ENCODE measurements around the gene TRPT1.

DNA sequence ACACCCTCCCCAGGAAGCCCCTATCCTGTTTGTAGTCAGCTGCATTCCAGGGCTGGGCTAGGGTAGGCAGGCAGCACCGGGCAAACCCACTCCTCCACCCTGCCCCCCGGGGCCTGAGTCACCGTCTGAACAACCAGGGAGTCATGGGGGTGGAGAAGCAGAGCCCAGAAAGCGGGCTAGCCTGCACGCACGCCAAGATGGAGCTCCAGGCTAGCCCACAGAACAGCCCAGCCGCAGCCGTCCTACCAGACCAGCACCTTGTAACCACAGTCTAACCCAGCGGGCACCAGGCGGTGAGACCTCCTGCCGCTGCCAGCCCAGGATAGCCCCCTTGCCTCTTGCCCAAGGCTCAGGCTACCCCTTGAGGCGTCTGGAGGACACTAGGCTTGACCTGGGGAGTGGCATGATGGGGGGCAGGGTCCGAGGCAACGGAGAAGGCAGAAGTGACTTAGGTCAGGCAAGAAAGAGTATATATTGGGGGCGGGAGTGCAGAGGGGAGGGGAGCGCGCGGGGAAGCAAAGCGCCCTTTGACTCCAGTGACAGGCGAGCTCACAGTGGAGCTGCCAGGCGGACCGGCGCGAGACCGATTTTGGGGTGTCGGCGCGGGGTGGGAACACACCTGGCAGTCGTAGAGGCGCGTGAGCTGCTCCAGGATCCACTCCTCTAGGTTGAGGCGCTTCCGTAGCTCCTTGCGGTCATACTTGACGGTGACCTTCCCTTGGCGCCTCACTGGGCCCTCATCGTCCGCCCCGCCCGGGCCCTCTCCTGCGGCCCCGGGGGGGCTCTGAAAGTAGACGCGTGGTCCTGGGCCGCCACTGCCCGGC lies 20.0 kb upstream of the TRPT1 start:
- no peak for TF ChIP-seq CTCF (IDR thresholded peaks at IDR 0.05)
- TF ChIP-seq POLR2AphosphoS5 (IDR thresholded peaks at IDR 0.05; ENCODE audit: insufficient read depth in 1 of 2, low read depth in 1 of 2) = peak; percentile 32 to 71
- TF ChIP-seq POLR2A (IDR thresholded peaks at IDR 0.05) = no peak
